Osteocyte (in vitro differentiated cells): ENCODE measurements around the gene ALDH1A3. TPM values are rescaled to one million over a fixed set of nuclear protein-coding genes. Genes with fewer than 3 reads are reported as not detected.

Experiments used
- DNase-seq: peaks from one replicate; pipeline ENCODE4 v3.0.0; 2021; ENCODE audit warnings: mixed read lengths; ENCODE audit not compliant: unreplicated experiment; ENCODE audit errors: extremely low spot score
- H3K27ac Mint-ChIP-seq: one replicate; pipeline ENCODE4 v1.8.0; 2021; ENCODE audit warnings: mild to moderate bottlenecking, mixed read lengths; ENCODE audit not compliant: unreplicated experiment
- H3K27me3 Mint-ChIP-seq: one replicate; pipeline ENCODE4 v1.8.0; 2021; ENCODE audit warnings: mixed read lengths; ENCODE audit not compliant: unreplicated experiment
- H3K36me3 Mint-ChIP-seq: one replicate; pipeline ENCODE4 v1.8.0; 2021; ENCODE audit warnings: mixed read lengths; ENCODE audit not compliant: unreplicated experiment
- H3K4me1 Mint-ChIP-seq: one replicate; pipeline ENCODE4 v1.8.0; 2021; ENCODE audit warnings: mixed read lengths; ENCODE audit not compliant: unreplicated experiment
- H3K4me3 Mint-ChIP-seq: one replicate; pipeline ENCODE4 v1.8.0; 2021; ENCODE audit warnings: mild to moderate bottlenecking, moderate library complexity, mixed read lengths; ENCODE audit not compliant: unreplicated experiment
- H3K9me3 Mint-ChIP-seq: one replicate; pipeline ENCODE4 v1.8.0; 2021; ENCODE audit warnings: mixed read lengths; ENCODE audit not compliant: unreplicated experiment
- total RNA-seq: library from RNA; stranded (reverse); gene quantifications from 2 replicates; pipeline ENCODE4 v1.2.1, GENCODE V29; 2021
- TF ChIP-seq, protein P1 (sequence below): fragments of 200-600 bp; sonication (generic); IDR thresholded peaks from 2 replicates; pipeline ENCODE4 v1.5.0; 2021; ENCODE audit warnings: antibody characterized with exemption, mild to moderate bottlenecking, moderate library complexity

Gene ALDH1A3
- total RNA-seq, 1 donor from 2014 or later, result 0.30 TPM

DNA sequence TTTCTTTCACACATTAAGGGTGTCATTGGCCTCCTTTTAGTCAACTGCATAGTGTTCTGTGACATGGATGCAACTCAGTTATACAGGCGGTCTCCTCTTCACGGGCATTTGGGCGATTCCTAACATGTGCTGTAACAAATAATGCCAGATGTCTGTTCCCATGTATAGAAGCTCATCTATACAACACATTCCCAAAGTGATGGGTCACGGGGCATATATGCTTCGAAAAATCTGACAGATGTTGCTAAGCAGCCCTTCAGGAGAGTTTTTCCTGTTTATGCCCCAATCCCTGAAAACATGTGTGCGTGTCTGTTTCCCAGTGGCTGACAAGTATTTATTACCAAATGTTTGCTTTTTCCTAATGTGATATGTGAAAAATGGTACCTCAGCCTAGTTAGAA, 65.4 kb downstream of the ALDH1A3 start:
- Mint-ChIP-seq H3K36me3 (no peaks in the 10 kb centered on the region), H3K27me3 (no peaks in the 10 kb centered on the region), H3K27ac (no peak overlapping the region), H3K9me3 (peaks cover 4% of the 10 kb centered on the region), H3K4me3 (no peak overlapping the region), H3K4me1 (peaks cover 20% of the 10 kb centered on the region)
- DNase-seq, result no peak
- TF ChIP-seq, protein P1, sequence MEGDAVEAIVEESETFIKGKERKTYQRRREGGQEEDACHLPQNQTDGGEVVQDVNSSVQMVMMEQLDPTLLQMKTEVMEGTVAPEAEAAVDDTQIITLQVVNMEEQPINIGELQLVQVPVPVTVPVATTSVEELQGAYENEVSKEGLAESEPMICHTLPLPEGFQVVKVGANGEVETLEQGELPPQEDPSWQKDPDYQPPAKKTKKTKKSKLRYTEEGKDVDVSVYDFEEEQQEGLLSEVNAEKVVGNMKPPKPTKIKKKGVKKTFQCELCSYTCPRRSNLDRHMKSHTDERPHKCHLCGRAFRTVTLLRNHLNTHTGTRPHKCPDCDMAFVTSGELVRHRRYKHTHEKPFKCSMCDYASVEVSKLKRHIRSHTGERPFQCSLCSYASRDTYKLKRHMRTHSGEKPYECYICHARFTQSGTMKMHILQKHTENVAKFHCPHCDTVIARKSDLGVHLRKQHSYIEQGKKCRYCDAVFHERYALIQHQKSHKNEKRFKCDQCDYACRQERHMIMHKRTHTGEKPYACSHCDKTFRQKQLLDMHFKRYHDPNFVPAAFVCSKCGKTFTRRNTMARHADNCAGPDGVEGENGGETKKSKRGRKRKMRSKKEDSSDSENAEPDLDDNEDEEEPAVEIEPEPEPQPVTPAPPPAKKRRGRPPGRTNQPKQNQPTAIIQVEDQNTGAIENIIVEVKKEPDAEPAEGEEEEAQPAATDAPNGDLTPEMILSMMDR, result no peak

DNA sequence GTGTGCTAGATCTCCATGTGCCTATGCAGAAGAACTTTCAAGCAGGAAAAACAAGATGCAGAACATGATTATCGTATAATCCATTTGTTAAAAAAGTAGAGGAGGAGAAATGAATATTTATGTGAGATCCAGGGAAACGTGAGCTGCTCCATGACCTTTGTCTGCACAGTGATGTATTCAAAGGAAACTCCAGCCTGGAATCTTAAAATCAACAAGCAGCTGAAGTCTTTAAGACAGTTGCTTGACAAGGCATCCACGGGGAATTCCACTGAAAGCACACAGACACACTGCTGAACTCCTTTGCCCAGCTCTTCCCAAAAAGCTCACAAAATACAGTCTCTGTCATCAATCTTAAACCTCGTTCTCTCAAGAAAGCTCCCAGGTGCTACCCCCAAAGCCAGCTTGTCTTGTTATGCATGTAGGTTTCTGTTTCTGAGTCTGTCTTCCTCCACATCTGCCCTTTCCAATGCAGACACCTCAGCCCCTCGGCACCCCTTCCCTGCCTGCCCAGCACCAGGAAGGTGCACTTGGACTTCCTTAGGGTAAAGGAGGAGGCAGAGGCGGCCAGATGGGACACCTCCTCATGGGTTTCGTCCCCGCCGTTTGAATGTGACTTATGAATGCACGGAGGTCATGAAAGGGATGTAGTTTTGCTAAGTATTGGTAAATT, 68.3 kb downstream of the ALDH1A3 start:
- Mint-ChIP-seq H3K4me3 (no peak overlapping the region), H3K9me3 (peaks cover 4% of the 10 kb centered on the region), H3K4me1 (peaks cover 15% of the 10 kb centered on the region), H3K27me3 (no peaks in the 10 kb centered on the region), H3K27ac (no peak overlapping the region), H3K36me3 (no peaks in the 10 kb centered on the region)
- TF ChIP-seq, protein P1, result no peak
- DNase-seq, result no peak

DNA sequence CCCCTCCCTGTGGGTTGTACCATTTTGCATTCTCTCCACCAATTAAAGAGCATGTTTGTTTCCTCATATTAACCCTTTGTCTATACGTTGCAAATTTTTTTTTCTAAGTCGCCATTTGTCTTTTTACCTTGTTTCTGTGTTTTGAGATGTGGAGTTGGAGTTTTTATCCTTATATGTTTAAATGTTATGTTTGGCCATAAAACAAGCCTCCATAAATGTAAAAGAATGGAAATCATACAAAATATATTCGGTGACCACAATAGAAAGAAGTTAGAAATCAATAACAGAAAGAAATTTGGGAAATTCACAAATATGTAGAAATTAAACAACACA, 68.8 kb downstream of the ALDH1A3 start:
- H3K27ac Mint-ChIP-seq, result no peak overlapping the region
- H3K4me3 Mint-ChIP-seq, result no peak overlapping the region
- H3K36me3 Mint-ChIP-seq, result no peaks in the 10 kb centered on the region
- DNase-seq, result no peak
- peaks cover 11% of the 10 kb centered on the region for H3K4me1 Mint-ChIP-seq
- no peaks in the 10 kb centered on the region for H3K27me3 Mint-ChIP-seq
- H3K9me3 Mint-ChIP-seq, result peaks cover 4% of the 10 kb centered on the region
- TF ChIP-seq, protein P1, result no peak

DNA sequence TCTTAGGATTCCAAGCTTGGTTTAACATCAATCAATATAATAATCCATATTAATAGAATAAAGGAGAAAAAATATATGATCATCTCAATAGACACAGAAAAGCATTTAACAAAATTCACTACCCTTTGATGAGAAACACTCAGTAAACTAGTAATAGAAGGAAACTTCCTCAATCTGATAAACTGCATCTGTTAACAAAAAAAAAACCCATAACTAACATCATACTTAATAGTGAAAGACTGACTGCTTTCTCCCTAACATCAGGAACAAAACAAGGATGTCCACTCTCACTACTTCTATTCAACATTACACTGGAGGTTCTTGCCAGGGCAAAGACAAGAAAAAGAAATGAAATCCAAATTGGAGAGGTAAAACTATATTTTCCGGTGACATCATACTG, 70.1 kb downstream of the ALDH1A3 start:
- TF ChIP-seq, protein P1, result no peak
- H3K36me3 Mint-ChIP-seq, result no peaks in the 10 kb centered on the region
- peaks cover 11% of the 10 kb centered on the region for H3K4me1 Mint-ChIP-seq
- no peaks in the 10 kb centered on the region for H3K27me3 Mint-ChIP-seq
- DNase-seq, result no peak
- H3K4me3 Mint-ChIP-seq, result no peak overlapping the region
- no peak overlapping the region for H3K27ac Mint-ChIP-seq
- H3K9me3 Mint-ChIP-seq, result peaks cover 4% of the 10 kb centered on the region

DNA sequence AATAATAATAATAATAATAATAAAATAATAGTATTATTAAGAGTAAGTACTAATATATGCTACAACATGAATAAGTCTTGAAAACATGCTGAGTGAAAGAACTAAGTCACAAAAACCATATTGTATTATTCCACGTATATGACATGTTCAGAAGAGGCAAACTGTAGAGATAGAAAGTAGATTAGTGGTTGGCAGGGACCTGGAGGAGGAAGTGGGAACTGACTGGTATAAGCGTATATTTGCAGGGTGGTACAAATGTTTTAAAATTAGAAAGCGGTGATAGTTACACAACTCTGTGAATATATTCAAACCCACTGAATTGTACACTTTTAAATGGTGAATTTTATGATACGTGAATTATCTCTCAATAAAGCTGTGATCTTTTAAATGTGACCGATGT, 72.3 kb downstream of the ALDH1A3 start:
- H3K4me1 Mint-ChIP-seq, result peaks cover 11% of the 10 kb centered on the region
- no peaks in the 10 kb centered on the region for H3K36me3 Mint-ChIP-seq

More for the DNA sequence above, 72.3 kb downstream of the ALDH1A3 start:
- H3K27ac Mint-ChIP-seq, result no peak overlapping the region
- no peak overlapping the region for H3K4me3 Mint-ChIP-seq
- H3K27me3 Mint-ChIP-seq, result no peaks in the 10 kb centered on the region
- no peak for DNase-seq
- TF ChIP-seq, protein P1, result no peak
- peaks cover 4% of the 10 kb centered on the region for H3K9me3 Mint-ChIP-seq
